C4-2B (cell line): ENCODE data around the gene CLSTN1.
"Not testable (repeated sequence)": the region's sequence is repeated elsewhere in the genome, so short reads cannot be mapped to it uniquely, and the experiment has no call there.

Experiments
- H3K27ac ChIP-seq: fragments of 450-650 bp; 2 replicates; pipeline ENCODE4 v1.5.1; 2017
- ZFX ChIP-seq: fragments of 450-650 bp; IDR thresholded peaks from 2 replicates; pipeline ENCODE4 v1.6.1; 2017
- TF ChIP-seq, protein P1 (sequence below): fragments of 450-650 bp; conservative IDR thresholded peaks from 2 replicates; pipeline ENCODE4 v1.5.1; 2017; ENCODE audit warnings: mild to moderate bottlenecking

Gene CLSTN1

DNA sequence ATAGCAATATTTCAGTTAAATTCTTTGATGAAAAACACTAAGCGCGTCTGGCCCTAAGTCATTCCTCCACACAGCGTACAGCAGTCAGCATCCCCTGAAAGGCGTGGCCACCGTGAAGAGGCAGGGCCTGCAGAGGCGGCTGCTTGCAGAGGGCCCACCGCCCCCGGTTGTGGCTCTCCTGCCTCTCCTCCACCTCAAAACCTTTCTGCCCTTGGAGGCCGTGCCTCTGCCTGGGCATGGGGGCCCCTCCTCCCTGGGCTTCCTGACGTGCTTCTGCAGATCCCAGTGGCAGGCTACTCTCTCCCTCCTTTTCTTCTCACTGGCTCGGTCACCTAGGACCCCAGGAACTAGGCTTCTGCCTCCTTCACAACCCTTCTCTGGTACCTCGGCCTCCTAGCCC is 16.2 kb downstream of the CLSTN1 start:
- no peak overlapping the region for H3K27ac ChIP-seq
- TF ChIP-seq, protein P1, sequence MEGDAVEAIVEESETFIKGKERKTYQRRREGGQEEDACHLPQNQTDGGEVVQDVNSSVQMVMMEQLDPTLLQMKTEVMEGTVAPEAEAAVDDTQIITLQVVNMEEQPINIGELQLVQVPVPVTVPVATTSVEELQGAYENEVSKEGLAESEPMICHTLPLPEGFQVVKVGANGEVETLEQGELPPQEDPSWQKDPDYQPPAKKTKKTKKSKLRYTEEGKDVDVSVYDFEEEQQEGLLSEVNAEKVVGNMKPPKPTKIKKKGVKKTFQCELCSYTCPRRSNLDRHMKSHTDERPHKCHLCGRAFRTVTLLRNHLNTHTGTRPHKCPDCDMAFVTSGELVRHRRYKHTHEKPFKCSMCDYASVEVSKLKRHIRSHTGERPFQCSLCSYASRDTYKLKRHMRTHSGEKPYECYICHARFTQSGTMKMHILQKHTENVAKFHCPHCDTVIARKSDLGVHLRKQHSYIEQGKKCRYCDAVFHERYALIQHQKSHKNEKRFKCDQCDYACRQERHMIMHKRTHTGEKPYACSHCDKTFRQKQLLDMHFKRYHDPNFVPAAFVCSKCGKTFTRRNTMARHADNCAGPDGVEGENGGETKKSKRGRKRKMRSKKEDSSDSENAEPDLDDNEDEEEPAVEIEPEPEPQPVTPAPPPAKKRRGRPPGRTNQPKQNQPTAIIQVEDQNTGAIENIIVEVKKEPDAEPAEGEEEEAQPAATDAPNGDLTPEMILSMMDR, result no peak
- TF ChIP-seq ZFX, result no peak

DNA sequence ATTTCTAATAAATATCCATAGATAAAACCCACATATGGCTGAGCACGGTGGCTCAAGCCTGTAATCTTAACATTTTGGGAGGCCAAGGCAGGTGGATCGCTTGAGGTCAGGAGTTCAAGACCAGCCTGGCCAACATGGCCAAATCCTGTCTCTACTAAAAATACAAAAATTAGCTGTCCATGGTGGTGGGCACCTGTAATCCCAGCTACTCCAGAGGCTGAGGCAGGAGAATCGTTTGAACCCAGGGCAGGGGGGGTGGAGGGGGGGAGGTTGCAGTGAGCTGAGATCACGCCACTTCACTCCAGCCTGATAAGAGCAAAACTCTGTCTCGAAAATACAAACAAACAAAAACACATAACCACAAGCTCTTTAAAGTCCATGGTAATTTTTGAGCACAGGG is 17.8 kb downstream of the CLSTN1 start:
- not testable (repeated sequence) for H3K27ac ChIP-seq

DNA sequence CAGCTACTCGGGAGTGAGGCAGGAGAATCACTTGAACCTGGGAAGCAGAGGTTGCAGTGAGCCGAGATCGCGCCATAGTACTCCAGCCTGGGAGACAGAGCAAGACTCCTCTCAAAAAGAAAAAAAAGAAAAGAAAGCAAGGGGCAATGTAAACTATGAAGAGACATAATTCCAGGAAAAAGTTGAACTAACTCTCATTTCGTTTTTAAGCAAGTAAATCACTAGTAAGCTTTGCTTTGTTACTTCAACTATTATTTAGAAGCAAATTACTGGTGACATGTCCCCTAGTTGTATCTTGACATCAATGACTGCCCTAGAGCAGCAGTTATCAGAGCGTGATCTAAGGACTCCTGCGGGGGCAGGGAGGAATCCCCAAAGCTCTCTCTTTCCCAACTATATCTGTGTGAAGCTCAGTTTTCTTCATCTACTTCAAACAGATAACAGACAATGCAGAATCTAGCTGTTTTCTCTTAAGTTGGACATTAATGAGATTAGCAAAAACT is 18.7 kb downstream of the CLSTN1 start:
- H3K27ac ChIP-seq, result no peak overlapping the region
- no peak for TF ChIP-seq ZFX
- TF ChIP-seq, protein P1, result no peak

DNA sequence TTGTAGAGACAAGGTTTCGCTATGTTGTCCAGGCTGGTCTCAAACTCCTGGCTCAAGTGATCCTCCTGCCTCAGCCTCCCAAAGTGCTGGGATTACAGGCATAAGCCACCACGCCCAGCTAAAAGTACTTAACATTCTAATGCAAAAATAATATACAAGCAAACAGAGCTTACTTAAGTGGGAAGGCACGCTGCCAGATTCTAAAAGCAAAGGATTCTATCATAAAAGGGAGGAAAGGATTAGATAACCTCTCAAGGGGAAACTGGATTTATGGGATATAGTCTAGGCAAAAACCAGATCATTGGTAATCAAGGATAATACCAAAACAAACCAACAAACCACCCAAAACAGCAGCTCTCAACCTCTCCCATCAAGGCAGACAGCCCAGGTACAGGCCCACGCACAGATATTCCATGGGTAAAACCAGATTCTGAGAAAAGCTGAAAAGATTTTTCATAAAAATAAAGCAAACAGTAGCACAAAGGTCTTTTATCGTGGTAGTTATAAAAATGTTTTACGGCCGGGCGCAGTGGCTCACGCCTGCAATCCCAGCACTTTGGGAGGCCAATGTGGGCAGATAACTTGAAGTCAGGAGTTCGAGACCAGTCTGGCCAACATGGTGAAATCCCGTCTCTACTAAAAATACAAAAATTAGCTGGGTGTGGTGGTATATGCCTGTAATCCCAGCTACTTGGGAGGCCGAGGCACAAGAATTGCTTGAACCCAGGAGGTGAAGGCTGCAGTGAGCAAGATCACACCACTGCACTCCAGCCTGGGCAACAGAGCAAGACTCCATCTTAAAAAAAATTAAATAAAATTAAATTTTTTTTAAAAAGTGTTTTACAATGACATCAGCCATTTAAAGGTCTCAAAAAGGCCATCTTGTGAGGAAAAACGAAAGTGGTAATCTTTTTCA is 20.5 kb downstream of the CLSTN1 start:
- H3K27ac ChIP-seq, result not testable (repeated sequence)

DNA sequence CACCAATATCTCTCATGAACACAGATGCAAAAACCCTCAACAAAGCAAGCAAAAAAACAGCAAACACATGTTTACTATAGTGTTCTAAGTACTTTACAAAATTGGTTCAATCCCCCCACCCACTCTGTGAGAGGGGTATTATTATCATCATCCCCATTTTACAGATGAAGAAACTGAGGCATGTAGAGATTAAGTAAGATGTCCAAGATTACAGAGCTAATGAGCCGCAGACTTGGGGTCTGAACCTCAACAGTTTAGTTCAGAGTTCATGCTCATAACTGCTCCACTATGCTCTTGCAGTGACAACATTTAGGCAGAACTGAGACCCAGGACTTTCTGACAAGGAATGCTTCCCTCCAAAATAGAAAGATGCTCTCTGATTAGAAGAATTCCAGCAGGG is 21.9 kb downstream of the CLSTN1 start:
- H3K27ac ChIP-seq, result no peak overlapping the region
- no peak for TF ChIP-seq ZFX
- TF ChIP-seq, protein P1, result no peak

DNA sequence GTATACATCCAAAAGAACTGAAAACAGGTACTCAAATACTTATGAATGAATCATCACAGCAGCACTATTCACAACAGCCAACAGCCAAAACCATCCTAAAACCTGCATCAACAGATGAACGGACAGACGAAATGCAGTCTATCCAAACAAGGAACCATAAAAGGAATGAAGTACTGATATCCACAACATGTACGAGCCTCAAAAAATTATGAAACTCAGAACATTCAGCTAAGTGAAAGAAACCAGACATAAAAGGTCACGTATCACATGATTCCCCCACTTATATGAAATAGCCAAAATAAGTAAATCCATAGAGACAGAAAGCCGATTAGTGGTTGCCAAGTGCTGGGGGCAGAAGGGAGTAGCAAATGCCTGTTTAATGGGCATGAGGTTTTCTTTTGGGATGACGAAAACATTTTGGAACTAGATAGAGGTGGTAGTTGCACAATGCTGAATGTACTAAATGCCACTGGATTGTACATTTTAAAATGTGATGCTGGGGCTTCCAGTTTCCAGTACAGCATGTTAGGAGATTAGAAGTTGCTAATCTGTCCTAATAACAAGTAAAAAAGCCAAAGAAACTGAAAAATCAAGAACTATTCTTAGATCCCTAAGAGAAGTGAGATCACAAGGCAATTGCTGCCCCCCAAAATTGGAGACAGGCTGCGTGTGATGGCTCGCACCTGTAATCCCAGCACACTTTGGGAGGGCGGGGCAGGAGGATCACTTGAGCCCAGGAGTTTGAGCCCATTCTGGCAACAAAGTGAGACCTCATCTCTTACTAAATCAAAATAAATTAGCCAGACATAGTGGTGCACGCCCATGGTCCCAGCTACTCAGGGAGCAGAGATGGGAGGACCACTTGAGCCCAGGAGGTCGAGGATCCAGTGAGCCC is 25.3 kb downstream of the CLSTN1 start:
- no peak for TF ChIP-seq ZFX
- TF ChIP-seq, protein P1, result no peak

DNA sequence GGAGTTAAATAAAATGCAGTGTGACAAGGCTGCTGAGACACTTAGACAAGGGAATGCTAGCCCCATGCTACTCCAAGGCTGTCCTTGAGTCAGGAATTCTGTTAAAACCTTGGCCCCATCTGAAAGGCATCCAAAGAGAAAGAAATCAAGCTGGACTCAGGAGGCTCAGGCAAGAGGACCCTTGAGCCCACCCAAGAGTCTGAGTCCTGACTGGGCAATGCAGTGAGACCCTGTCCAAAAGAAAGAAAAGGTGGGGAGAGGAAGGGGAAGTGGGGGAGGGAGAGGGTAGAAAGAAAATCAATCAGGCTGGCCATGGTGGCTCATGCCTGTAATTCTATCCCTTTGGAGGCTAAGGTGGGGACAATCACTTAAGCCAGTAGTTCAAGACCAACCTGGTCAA is 26.7 kb downstream of the CLSTN1 start:
- TF ChIP-seq, protein P1, result no peak
- no peak for TF ChIP-seq ZFX
- no peak overlapping the region for H3K27ac ChIP-seq

More for the DNA sequence above, 25.3 kb downstream of the CLSTN1 start:
- H3K27ac ChIP-seq, result no peak overlapping the region

DNA sequence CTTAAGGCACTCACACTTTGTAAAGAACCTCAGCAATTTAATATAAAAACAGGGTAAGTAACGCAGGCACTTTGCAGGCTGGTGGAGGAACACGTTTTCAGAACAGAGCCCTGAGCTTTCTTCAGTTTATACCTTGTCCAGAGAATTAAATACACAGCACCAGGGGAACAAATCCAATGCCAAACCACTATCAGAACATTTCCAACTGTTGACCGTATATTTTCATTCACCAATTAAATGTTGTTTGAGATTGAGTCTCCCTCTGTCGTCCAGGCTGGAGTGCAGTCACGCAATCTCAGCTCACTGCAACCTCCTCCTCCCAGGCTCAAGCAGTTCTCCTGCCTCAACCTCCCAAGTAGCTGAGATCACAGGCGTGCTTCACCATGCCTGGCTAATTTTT is 29.7 kb downstream of the CLSTN1 start:
- no peak for TF ChIP-seq ZFX
- TF ChIP-seq, protein P1, result no peak
- H3K27ac ChIP-seq, result no peak overlapping the region
